Caco-2 (cell line): ENCODE measurements around the gene RFTN1. TPM values are rescaled to one million over a fixed set of nuclear protein-coding genes. Genes with fewer than 3 reads are reported as not detected.
A peak's percentile ranks its signal among the peaks of the same experiment; 100 is the strongest.

Source experiments
- BruUV-seq: library from RNA; stranded (reverse); fragments of 400-500 nt; replicated peaks from 2 replicates; lab custom pipeline; 2021; lab: Mats Ljungman, UMichigan
- CTCF ChIA-PET: fragments of 300-600 bp; sonication (Branson Sonifier 250); formaldehyde crosslinking; loops from one replicate; lab custom pipeline; 2022; ENCODE audit warnings: antibody characterized with exemption; lab: Charles Lee
- POLR2A ChIA-PET: fragments of 300-600 bp; sonication (Branson Sonifier 250); formaldehyde crosslinking; loops from one replicate; lab custom pipeline; 2022; ENCODE audit warnings: antibody characterized with exemption; lab: Charles Lee
- DNase-seq, 2 experiments: peaks; one replicate each; pipeline versions ENCODE4 v3.0.0 to v3.0.0-alpha.2; 2020 to 2022
- H3K27me3 ChIP-seq: replicated peaks from 2 replicates; pipeline ENCODE4 v1.6.0; 2011; ENCODE audit warnings: low read length; ENCODE audit not compliant: control insufficient read depth, insufficient read depth
- H3K36me3 ChIP-seq: 2 replicates; pipeline ENCODE4 v1.5.1; 2011; ENCODE audit warnings: low read length; ENCODE audit not compliant: control insufficient read depth, insufficient read depth
- H3K4me1 ChIP-seq: fragments of 250-450 bp; sonication (Bioruptor Pico); 2 replicates; pipeline ENCODE4 v1.5.1; 2020; ENCODE audit warnings: mild to moderate bottlenecking
- H3K4me3 ChIP-seq: 2 replicates; pipeline ENCODE4 v1.5.1; 2011; ENCODE audit warnings: low read depth, mild to moderate bottlenecking, control low read depth, low read length
- H3K9me3 ChIP-seq: fragments of 250-450 bp; sonication (Bioruptor Pico); 2 replicates; pipeline ENCODE4 v1.5.1; 2020; ENCODE audit warnings: mild to moderate bottlenecking, moderate library complexity
- H3K27ac Mint-ChIP-seq: one replicate; pipeline ENCODE4 v1.8.0; 2022; ENCODE audit warnings: mixed read lengths; ENCODE audit not compliant: unreplicated experiment
- H3K27me3 Mint-ChIP-seq: one replicate; pipeline ENCODE4 v1.8.0; 2022; ENCODE audit warnings: mixed read lengths; ENCODE audit not compliant: insufficient read depth, unreplicated experiment
- H3K36me3 Mint-ChIP-seq: one replicate; pipeline ENCODE4 v1.8.0; 2022; ENCODE audit warnings: mild to moderate bottlenecking, mixed read lengths; ENCODE audit not compliant: insufficient read depth, unreplicated experiment
- H3K4me1 Mint-ChIP-seq: one replicate; pipeline ENCODE4 v1.8.0; 2022; ENCODE audit warnings: low read depth, mixed read lengths; ENCODE audit not compliant: unreplicated experiment
- H3K4me3 Mint-ChIP-seq: one replicate; pipeline ENCODE4 v1.8.0; 2022; ENCODE audit warnings: mild to moderate bottlenecking, moderate library complexity, mixed read lengths; ENCODE audit not compliant: unreplicated experiment
- H3K9me3 Mint-ChIP-seq: one replicate; pipeline ENCODE4 v1.8.0; 2022; ENCODE audit warnings: mixed read lengths; ENCODE audit not compliant: unreplicated experiment
- intact Hi-C: fragments of 100-400 bp; cut with micrococcal nuclease; formaldehyde crosslinking; loops from one replicate; pipeline ENCODE4 v1.10.0; 2022; ENCODE audit not compliant: unreplicated experiment
- total RNA-seq: library from RNA; stranded (reverse); gene quantifications from 2 replicates; pipeline ENCODE4 v1.2.3, GENCODE V29; 2022
- TF ChIP-seq, protein P1 (sequence below), 2 experiments: fragments of 200-600 bp in 1 of 2; IDR thresholded peaks; 1 replicate in 1 of 2; 2 replicates in 1 of 2; pipeline versions ENCODE4 v1.5.1 to v1.8.0; 2011 to 2022; ENCODE audit warnings: antibody characterized with exemption in 1 of 2, control low read depth in 1 of 2, inconsistent platforms in 1 of 2, low read depth in 1 of 2, low read length in 1 of 2, mild to moderate bottlenecking in 1 of 2, moderate library complexity in 1 of 2; ENCODE audit not compliant: insufficient read depth in 1 of 2, severe bottlenecking in 1 of 2, unreplicated experiment in 1 of 2

The RFTN1 gene
- total RNA-seq, 1 experiment from 2014 or later = 10.2 TPM

DNA sequence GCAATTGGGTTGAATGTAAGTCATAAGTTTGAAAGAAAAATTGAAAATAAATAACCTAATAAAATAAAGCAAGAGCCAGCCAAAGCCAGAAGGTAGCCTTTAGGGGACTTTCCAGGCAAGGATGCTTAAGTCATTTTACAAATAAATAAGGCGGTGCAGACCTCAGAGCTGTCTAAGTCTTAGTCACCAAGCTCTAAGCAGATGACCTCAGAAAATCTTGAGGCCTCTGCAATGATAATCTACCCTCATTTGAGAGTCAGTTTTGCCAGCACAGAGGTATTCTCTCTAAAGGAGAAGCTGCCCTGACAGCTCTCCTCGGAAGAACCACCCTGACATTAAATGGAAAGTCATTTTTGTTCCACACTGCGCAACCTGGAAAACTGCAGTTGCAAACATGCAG, 134.6 kb downstream of the RFTN1 start:
- H3K36me3 Mint-ChIP-seq = no peaks in the 10 kb centered on the region
- no peaks in the 10 kb centered on the region for H3K9me3 Mint-ChIP-seq
- BruUV-seq = no TSS peak
- H3K27ac Mint-ChIP-seq = no peak overlapping the region
- Histone ChIP-seq H3K4me3 (no peak overlapping the region), H3K27me3 (no peaks in the 10 kb centered on the region), H3K4me1 (no peaks in the 10 kb centered on the region), H3K36me3 (no peaks in the 10 kb centered on the region), H3K9me3 (no peaks in the 10 kb centered on the region)
- POLR2A ChIA-PET = no interaction called here
- no peak for DNase-seq
- H3K4me1 Mint-ChIP-seq = peaks cover 15% of the 10 kb centered on the region
- CTCF ChIA-PET = no interaction called here
- TF ChIP-seq, protein P1, sequence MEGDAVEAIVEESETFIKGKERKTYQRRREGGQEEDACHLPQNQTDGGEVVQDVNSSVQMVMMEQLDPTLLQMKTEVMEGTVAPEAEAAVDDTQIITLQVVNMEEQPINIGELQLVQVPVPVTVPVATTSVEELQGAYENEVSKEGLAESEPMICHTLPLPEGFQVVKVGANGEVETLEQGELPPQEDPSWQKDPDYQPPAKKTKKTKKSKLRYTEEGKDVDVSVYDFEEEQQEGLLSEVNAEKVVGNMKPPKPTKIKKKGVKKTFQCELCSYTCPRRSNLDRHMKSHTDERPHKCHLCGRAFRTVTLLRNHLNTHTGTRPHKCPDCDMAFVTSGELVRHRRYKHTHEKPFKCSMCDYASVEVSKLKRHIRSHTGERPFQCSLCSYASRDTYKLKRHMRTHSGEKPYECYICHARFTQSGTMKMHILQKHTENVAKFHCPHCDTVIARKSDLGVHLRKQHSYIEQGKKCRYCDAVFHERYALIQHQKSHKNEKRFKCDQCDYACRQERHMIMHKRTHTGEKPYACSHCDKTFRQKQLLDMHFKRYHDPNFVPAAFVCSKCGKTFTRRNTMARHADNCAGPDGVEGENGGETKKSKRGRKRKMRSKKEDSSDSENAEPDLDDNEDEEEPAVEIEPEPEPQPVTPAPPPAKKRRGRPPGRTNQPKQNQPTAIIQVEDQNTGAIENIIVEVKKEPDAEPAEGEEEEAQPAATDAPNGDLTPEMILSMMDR (IDR thresholded peaks at IDR 0.05; ENCODE audit: insufficient read depth in 1 of 2, low read depth in 1 of 2, low read length in 1 of 2, severe bottlenecking in 1 of 2, unreplicated experiment in 1 of 2) = no peak
- no peak overlapping the region for H3K4me3 Mint-ChIP-seq
- no peaks in the 10 kb centered on the region for H3K27me3 Mint-ChIP-seq
- intact Hi-C loops = no loop called here

DNA sequence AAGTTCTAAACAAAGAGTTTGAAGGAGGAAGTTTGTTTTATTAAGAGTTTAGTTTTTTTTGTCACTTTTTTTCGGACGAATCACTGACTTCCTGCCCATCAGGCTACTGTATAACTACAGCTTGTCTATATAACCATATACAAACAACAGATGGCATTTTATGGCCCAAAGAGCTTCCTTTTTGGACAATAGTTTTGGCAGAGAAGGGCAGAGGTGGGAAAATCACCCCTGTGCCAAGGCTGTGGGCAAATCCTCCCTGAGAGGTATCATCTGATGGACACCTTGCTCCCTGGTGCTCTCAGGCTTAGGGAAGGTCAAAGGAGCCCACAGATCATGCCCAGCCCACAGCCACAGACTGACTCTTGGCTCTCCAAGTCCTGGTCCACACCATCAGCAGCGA, 135.1 kb downstream of the RFTN1 start:
- H3K36me3 ChIP-seq = no peaks in the 10 kb centered on the region
- no peaks in the 10 kb centered on the region for H3K9me3 Mint-ChIP-seq
- ChIA-PET CTCF (no interaction called here), POLR2A (no interaction called here)
- no peaks in the 10 kb centered on the region for H3K36me3 Mint-ChIP-seq
- H3K4me1 ChIP-seq = no peaks in the 10 kb centered on the region
- H3K9me3 ChIP-seq = no peaks in the 10 kb centered on the region
- no peak overlapping the region for H3K27ac Mint-ChIP-seq
- no peaks in the 10 kb centered on the region for H3K27me3 ChIP-seq
- intact Hi-C loops = no loop called here
- no peak overlapping the region for H3K4me3 ChIP-seq
- no peak overlapping the region for H3K4me3 Mint-ChIP-seq
- H3K4me1 Mint-ChIP-seq = peaks cover 15% of the 10 kb centered on the region
- TF ChIP-seq, protein P1 (IDR thresholded peaks at IDR 0.05; ENCODE audit: insufficient read depth in 1 of 2, low read depth in 1 of 2, low read length in 1 of 2, severe bottlenecking in 1 of 2, unreplicated experiment in 1 of 2) = no peak
- BruUV-seq = no TSS peak
- H3K27me3 Mint-ChIP-seq = no peaks in the 10 kb centered on the region
- no peak for DNase-seq

GRCh38 chr3:16377847-16378302, 135.6 kb downstream of the RFTN1 start:
- DNase-seq = no peak
- no peaks in the 10 kb centered on the region for H3K27me3 Mint-ChIP-seq
- peak overlapping the region; percentile 45 for H3K27ac Mint-ChIP-seq
- ChIA-PET POLR2A (no interaction called here), CTCF (no interaction called here)
- BruUV-seq = no TSS peak
- H3K4me3 ChIP-seq = no peak overlapping the region
- TF ChIP-seq, protein P1 (IDR thresholded peaks at IDR 0.05; ENCODE audit: insufficient read depth in 1 of 2, low read depth in 1 of 2, low read length in 1 of 2, severe bottlenecking in 1 of 2, unreplicated experiment in 1 of 2) = no peak
- no peaks in the 10 kb centered on the region for H3K36me3 Mint-ChIP-seq
- no peaks in the 10 kb centered on the region for H3K27me3 ChIP-seq
- H3K4me3 Mint-ChIP-seq = no peak overlapping the region
- peaks cover 15% of the 10 kb centered on the region for H3K4me1 Mint-ChIP-seq
- no peaks in the 10 kb centered on the region for H3K9me3 ChIP-seq
- intact Hi-C loops = no loop called here
- H3K9me3 Mint-ChIP-seq = no peaks in the 10 kb centered on the region
- peaks cover 1% of the 10 kb centered on the region for H3K4me1 ChIP-seq
- H3K36me3 ChIP-seq = no peaks in the 10 kb centered on the region
